OCI-LY3 (cell line): ENCODE measurements around the gene ACTG2.

Source experiments
- H2AFZ ChIP-seq: fragments of 200-600, 300-600 bp; shearing (Covaris generic); 2 replicates; pipeline ENCODE4 v1.6.0; 2014; ENCODE audit warnings: antibody characterized with exemption, low read depth, low read length
- H3K27ac ChIP-seq: fragments of 200-600, 300-600 bp; sonication (generic); 2 replicates; pipeline ENCODE4 v1.5.1; 2014; ENCODE audit warnings: mild to moderate bottlenecking, low read length, moderate library complexity, mixed read lengths
- H3K27me3 ChIP-seq: fragments of 200-600, 300-600 bp; sonication (generic); 2 replicates; pipeline ENCODE4 v1.6.1; 2014; ENCODE audit warnings: low read depth, low read length, mixed read lengths
- H3K36me3 ChIP-seq: fragments of 200-600, 300-600 bp; sonication (generic); replicated peaks from 2 replicates; pipeline ENCODE3; 2014; ENCODE audit warnings: low read depth, low read length, mixed read lengths
- H3K4me1 ChIP-seq: fragments of 300-600, 200-600 bp; sonication (generic); 2 replicates; pipeline ENCODE4 v1.6.1; 2014; ENCODE audit warnings: low read length, mixed read lengths
- H3K4me2 ChIP-seq: fragments of 200-600, 300-600 bp; sonication (generic); 2 replicates; pipeline ENCODE4 v1.6.1; 2014; ENCODE audit warnings: low read length, mixed read lengths
- H3K4me3 ChIP-seq: fragments of 300-600, 200-600 bp; sonication (generic); 2 replicates; pipeline ENCODE4 v1.5.1; 2014; ENCODE audit warnings: antibody characterized with exemption, mild to moderate bottlenecking, low read length, moderate library complexity
- H3K79me2 ChIP-seq: fragments of 300-600, 200-600 bp; shearing (Covaris generic); 2 replicates; pipeline ENCODE4 v1.6.1; 2014; ENCODE audit warnings: mild to moderate bottlenecking, low read length, mixed read lengths
- H3K9ac ChIP-seq: fragments of 300-600, 200-600 bp; shearing (Covaris generic); 2 replicates; pipeline ENCODE4 v1.6.0; 2014; ENCODE audit warnings: mild to moderate bottlenecking, low read length, moderate library complexity
- H3K9me3 ChIP-seq: fragments of 200-600, 300-600 bp; shearing (Covaris generic); 2 replicates; pipeline ENCODE4 v1.6.1; 2014; ENCODE audit warnings: low read length, mixed read lengths; ENCODE audit not compliant: insufficient read depth
- H4K20me1 ChIP-seq: fragments of 200-600, 300-600 bp; sonication (generic); 2 replicates; pipeline ENCODE4 v1.6.1; 2016; ENCODE audit warnings: low read length, mixed read lengths; ENCODE audit not compliant: insufficient read depth
- CTCF ChIP-seq: fragments of 200-600, 300-600 bp; sonication (generic); IDR thresholded peaks from 2 replicates; pipeline ENCODE4 v1.5.1; 2014; ENCODE audit warnings: antibody characterized with exemption, low read length, low read depth
- EZH2phosphoT487 ChIP-seq: fragments of 200-600 bp; shearing (Covaris generic); IDR thresholded peaks from 2 replicates; pipeline ENCODE4 v1.6.1; 2018; ENCODE audit warnings: antibody characterized with exemption, mixed run types, low read depth

ACTG2 gene

DNA sequence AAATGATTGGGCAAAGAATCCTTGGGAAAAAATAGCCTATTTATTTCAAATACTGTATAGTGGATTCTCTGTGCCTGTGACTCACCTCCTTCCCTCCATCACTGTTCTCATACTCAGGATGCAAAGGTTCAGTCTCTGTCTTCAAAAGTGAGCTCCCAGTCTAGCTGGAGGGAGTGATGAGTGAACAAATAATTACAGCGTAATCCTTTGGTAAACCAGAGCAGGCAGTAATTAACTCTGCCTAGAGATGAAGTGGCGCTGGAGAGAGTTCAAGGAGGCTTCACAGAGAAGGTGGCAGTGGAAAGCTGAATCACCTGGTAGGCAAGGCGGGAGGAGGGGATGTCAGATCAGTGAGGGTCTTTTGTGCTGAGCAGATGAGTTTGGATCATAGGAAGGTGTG is 40.4 kb downstream of the ACTG2 start:
- H3K27me3 ChIP-seq = no peaks in the 10 kb centered on the region
- H4K20me1 ChIP-seq = peaks cover 89% of the 10 kb centered on the region
- no peak overlapping the region for H2AFZ ChIP-seq
- H3K4me2 ChIP-seq = no peak overlapping the region
- H3K4me3 ChIP-seq = no peak overlapping the region
- peaks cover 98% of the 10 kb centered on the region for H3K79me2 ChIP-seq
- H3K4me1 ChIP-seq = peaks cover 23% of the 10 kb centered on the region
- no peak overlapping the region for H3K9ac ChIP-seq
- H3K27ac ChIP-seq = no peak overlapping the region
- peaks cover 25% of the 10 kb centered on the region for H3K36me3 ChIP-seq
- no peaks in the 10 kb centered on the region for H3K9me3 ChIP-seq
- TF ChIP-seq EZH2phosphoT487 (no peak), CTCF (no peak)

GRCh38 chr2:73935641-73936040 is 42.8 kb downstream of the ACTG2 start:
- H3K4me1 ChIP-seq = peaks cover 10% of the 10 kb centered on the region
- H3K27ac ChIP-seq = no peak overlapping the region

DNA sequence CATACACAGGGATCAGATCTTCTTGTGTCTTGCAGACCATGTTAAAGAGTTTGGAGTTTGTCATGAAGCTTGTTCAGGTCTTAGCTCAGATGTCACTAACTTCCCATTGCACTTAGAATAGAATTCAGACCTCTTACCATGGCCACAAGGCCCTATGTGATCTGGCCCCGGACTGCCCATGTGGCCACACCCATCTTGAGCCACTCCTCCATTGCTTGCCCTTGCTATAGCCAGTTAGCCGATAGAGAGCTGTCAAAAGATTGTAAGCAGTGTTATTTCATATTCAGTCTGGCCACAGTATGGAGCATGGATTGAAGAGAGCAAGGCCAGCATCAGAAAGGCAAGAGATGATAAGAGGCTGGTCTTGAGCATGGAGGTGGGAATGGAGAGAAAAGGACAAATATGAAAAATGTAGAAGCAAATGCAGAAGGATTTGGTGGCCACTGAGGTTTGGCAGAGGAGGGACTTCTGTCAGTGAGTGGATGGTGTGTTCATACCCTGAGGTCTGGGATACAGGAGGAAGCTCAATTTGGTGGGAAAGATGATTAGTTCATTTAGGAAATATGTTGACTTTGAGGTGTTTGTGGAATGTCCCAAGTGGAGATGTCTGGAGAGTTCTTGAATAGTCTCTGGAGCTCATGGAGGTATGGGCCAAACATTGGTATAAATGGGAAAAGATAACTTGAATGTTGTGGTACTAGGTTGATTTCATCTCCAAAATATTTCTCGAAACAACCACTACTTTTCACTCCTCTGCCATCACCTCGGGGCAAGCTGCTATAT is 44.5 kb downstream of the ACTG2 start:
- Histone ChIP-seq H4K20me1 (peaks cover 83% of the 10 kb centered on the region), H3K79me2 (peaks cover 99% of the 10 kb centered on the region), H3K36me3 (peaks cover 39% of the 10 kb centered on the region), H3K9ac (no peak overlapping the region), H3K9me3 (no peaks in the 10 kb centered on the region), H3K27ac (no peak overlapping the region), H3K4me2 (no peak overlapping the region), H3K4me3 (no peak overlapping the region), H3K27me3 (no peaks in the 10 kb centered on the region), H3K4me1 (peaks cover 10% of the 10 kb centered on the region), H2AFZ (no peak overlapping the region)
- TF ChIP-seq CTCF (no peak), EZH2phosphoT487 (no peak)

More at GRCh38 chr2:73935641-73936040, 42.8 kb downstream of the ACTG2 start:
- no peak overlapping the region for H3K4me2 ChIP-seq
- peaks cover 33% of the 10 kb centered on the region for H3K36me3 ChIP-seq
- H3K4me3 ChIP-seq = no peak overlapping the region
- H4K20me1 ChIP-seq = peaks cover 92% of the 10 kb centered on the region
- H3K9me3 ChIP-seq = no peaks in the 10 kb centered on the region
- TF ChIP-seq CTCF (no peak), EZH2phosphoT487 (no peak)
- H3K79me2 ChIP-seq = peaks cover 99% of the 10 kb centered on the region
- no peaks in the 10 kb centered on the region for H3K27me3 ChIP-seq
- H3K9ac ChIP-seq = no peak overlapping the region
- no peak overlapping the region for H2AFZ ChIP-seq

- H3K27ac ChIP-seq = no peak overlapping the region
- peaks cover 10% of the 10 kb centered on the region for H3K4me1 ChIP-seq
- no peak overlapping the region for H3K4me2 ChIP-seq
- H3K79me2 ChIP-seq = peaks cover 99% of the 10 kb centered on the region
- H4K20me1 ChIP-seq = peaks cover 80% of the 10 kb centered on the region
- no peak overlapping the region for H3K4me3 ChIP-seq
- H3K27me3 ChIP-seq = no peaks in the 10 kb centered on the region
- TF ChIP-seq CTCF (no peak), EZH2phosphoT487 (no peak)
- H2AFZ ChIP-seq = no peak overlapping the region
- H3K9me3 ChIP-seq = no peaks in the 10 kb centered on the region
- H3K9ac ChIP-seq = no peak overlapping the region
- H3K36me3 ChIP-seq = peaks cover 37% of the 10 kb centered on the region
Observed at GRCh38 chr2:73937899-73938298, 45.1 kb downstream of the ACTG2 start.
